ENCODE results near the gene IQGAP2.
"Not testable (repeated sequence)": the region's sequence is repeated elsewhere in the genome, so short reads cannot be mapped to it uniquely, and the experiment has no call there.

The IQGAP2 gene

GRCh38 chr5:76413746-76414145 lies 10.7 kb downstream of the IQGAP2 start:
- DNase-seq (ENCODE audit: low spot score), result no peak

DNA sequence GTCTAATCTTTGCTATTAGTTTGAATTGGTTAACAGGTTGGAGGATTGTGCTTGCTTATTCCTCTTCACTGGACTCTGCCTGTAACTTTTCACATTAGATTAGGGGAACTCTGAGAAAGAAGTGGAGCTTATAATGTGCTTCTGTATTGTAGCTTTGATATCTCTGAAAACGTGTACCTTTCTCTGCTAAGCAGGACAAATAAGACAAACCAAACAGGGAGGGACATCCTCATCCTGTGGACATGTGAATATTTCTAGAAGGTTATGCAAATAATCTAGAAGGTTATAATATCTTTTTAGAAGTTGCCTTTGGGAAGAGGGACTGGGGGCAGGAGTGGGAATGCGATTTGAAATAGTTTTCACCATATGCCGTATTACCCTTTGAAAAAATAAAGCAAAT lies 11.7 kb downstream of the IQGAP2 start:
- DNase-seq (ENCODE audit: low spot score), result no peak

- no peak for DNase-seq (ENCODE audit: low spot score)
Measured at GRCh38 chr5:76415855-76416254, 12.8 kb downstream of the IQGAP2 start.

GRCh38 chr5:76419597-76420298 lies 16.7 kb downstream of the IQGAP2 start:
- DNase-seq (ENCODE audit: low spot score), result no peak

- DNase-seq (ENCODE audit: low spot score), result no peak
Measured at GRCh38 chr5:76422227-76422626, 19.1 kb downstream of the IQGAP2 start.

DNA sequence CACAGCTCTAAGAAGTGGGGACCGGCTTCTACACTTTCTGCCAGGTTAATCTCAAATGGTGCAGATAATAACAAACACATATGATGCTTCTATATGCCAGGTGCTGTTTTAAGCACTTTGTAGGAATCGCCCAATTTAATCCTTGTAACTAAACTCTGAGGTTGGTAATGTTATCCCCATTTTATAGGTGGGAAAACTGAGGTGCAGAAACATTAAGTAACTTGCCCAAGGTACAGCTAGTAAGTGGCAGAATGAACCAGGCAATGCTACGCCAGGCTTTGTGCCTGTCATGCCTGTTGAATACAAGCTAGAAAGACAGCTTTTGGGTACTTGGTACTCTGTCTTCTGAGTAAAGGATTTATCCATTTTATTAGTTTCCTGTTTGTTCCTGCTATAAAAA lies 19.7 kb downstream of the IQGAP2 start:
- DNase-seq (ENCODE audit: low spot score), result no peak

DNA sequence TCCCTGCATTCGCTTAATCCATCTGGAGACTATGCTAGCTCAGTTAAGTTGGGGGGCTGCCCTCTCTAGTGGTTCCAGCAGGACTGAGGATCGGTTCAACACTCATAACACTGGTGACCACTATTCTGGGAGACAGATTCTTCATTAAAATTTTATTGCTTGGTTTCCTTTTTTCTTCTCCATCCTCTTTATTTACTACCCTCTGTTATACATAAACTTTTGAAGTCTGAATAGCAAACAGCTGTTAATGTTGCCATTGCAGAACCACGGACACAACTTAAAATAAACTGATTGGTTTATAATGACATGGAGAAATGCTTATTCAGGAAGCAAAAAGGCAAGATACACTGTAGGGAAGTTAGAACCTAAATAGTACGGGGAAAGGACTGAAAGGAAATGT lies 22.1 kb downstream of the IQGAP2 start:
- DNase-seq (ENCODE audit: low spot score), result no peak

- no peak for DNase-seq (ENCODE audit: low spot score)
Measured at GRCh38 chr5:76425928-76426804, 23.1 kb downstream of the IQGAP2 start.

DNA sequence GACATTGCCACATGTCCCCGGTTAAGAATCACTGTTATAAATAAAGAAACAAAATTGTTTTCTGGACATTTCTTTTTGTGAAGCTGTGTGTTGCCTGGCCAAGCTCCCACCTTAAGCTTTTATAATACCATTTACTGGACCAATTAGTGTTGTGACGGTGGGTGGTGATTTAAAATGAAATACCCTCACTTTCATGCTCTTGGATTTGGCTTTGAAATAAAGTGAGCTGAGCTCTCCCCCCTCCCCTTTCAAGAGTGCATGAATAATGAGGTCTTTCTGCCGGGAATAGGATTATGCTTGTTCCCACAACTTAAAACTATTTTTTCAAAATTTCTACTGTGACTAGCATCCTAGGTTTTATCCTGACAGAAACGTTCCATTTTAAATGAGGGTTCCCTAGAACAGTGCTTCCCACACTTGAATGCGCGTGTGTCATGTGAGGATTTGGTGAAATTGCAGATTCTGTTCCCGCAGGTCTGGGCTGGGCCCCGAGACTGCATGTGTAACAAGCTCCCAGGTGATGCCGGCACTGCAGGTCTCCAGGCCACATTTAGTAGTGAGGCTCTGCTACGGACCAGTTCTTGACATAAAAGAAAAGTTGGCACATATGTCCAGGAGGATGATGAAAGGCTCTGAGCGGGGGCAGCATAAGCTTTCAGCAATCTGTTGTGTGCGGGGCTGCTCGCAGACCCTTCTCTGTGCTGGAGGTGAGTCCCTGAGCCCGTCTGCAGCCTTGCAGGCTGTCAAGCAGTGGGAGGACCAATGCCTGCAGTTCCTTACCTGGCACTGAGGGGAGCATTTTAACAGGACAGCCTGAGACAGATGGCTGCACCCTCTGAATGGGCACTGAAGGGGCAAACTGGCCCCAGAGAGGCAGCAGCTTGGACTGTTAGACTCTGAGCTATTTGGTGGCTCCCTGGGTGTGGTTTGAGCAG lies 24.4 kb downstream of the IQGAP2 start:
- DNase-seq (ENCODE audit: low spot score), result no peak

DNA sequence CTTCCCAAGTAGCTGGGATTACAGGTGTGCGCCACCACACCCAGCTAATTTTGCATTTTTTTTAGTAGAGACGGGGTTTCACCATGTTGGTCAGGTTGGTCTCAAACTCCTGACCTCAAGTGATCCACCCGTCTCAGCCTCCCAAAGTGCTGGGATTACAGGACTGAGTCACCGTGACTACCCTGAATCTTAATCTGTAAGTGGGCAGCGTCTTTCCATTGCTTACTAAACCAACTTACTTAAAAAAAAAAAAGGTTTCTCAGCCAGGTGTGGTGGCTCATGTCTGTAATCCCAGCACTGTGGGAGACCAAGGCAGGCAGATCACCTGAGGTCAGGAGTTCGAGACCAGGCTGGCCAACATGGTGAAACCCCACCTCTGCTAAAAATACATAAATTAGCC lies 25.5 kb downstream of the IQGAP2 start:
- DNase-seq (ENCODE audit: low spot score), result not testable (repeated sequence)

GRCh38 chr5:76433261-76433660 lies 30.2 kb downstream of the IQGAP2 start:
- DNase-seq (ENCODE audit: low spot score), result no peak

DNA sequence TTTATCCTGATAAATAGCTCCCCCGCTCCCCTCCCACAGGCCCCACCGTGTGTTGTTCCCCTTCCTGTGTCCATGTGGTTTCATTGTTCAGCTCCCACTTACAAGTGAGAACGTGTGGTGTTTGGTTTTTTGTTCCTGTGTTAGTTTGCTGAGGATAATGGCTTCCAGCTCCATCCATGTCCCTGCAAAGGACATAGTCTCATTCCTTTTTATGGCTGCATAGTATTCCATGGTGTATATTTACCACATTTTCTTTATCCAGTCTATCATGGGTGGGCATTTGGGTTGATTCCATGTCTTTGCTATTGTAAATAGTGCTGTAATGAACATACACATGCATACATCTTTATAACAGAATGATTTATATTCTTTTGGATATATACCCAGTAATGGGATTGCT lies 34.4 kb downstream of the IQGAP2 start:
- not testable (repeated sequence) for DNase-seq (ENCODE audit: low spot score)

- DNase-seq (ENCODE audit: low spot score), result no peak
Measured at GRCh38 chr5:76438025-76438424, 34.9 kb downstream of the IQGAP2 start.

GRCh38 chr5:76439201-76439600 lies 36.1 kb downstream of the IQGAP2 start:
- no peak for DNase-seq (ENCODE audit: low spot score)

DNA sequence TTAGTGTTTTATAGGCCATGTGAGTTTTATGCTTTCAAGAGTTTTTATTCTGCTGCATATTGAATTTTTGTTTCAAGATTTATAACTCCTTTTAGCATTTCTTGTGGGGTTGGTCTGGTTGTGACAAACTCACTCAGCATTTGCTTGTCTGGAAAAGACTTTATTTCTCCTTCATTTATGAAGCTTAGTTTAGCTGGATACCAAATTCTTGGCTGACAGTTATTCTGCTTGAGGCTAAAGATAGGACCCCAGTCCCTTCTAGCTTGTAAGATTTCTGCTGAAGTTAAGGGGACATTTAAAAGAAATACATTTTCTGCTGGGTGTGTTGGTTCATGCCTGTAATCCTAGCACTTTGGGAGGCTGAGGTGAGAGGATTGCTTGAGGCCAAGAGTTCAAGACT lies 36.8 kb downstream of the IQGAP2 start:
- DNase-seq (ENCODE audit: low spot score), result no peak

GRCh38 chr5:76441101-76441500 lies 38.0 kb downstream of the IQGAP2 start:
- DNase-seq (ENCODE audit: low spot score), result no peak

DNA sequence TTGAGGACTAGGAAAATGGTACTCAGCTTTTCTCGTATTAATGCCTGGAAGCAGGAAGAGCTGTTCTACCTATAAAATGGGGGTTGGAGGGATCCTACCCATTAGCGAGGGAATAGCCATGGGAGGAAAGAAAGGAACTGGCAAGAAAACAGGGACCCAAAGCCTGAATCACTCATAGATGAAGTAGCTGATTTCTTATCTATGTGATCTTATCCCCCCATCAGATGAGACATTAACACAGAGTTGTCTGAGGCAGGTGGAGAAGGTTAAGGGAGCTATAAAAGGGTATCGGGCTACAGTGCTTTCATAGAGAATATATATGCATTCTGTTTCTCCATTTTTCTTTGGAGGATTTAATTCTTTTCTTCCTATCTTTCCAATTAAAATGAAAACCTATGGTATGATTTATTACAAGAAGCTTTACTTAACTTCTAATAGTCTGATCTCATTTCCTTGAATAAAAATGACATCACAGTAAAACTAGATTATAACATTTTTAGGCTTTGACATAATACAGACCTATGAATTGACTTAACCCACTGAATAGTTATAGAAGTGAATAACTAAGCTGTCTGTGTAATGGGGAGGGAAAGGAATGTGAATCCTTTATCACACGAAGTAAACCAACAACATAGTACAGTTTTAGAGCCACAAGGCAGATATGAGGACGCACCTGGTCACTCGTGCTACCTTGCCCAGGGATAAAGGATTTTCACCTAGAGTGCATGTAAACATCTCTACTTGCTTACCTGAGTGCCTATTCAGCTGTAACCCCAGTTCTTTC lies 39.0 kb downstream of the IQGAP2 start:
- DNase-seq (ENCODE audit: low spot score), result no peak

DNA sequence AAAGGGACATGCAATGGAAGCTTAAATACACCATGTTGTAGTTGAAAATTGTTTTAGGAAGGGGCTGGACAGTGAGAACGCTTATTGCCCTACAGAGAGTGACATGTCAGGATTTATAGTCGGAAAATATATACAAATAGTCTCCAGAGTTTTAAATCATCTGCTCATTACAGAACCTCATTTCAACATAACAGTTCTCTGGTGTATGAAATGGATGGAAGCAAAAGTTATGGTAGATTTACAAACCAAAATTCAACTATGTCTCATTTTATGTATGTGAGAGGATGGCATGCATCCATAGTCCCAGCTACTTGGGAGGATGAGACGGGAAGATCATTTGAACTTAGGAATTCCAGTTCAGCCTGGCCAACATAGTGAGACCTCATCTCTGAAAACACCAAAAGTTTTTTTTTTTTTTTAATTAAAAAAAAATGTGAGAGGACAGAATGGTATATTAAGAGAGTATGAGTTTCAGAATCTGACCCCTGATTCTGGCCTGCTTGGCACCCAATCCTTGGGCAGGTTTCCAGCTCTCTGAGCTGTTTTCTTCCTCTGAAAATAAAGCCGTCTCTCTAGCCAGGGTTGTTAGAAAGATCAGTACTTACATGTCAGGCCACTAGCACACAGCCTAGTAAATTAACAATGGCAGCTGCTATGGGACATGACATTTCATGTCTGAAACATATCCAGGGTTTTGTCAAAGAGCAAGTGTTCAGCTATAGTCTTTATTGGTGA lies 40.1 kb downstream of the IQGAP2 start:
- no peak for DNase-seq (ENCODE audit: low spot score)

GRCh38 chr5:76445063-76445462 lies 42.0 kb downstream of the IQGAP2 start:
- no peak for DNase-seq (ENCODE audit: low spot score)

DNA sequence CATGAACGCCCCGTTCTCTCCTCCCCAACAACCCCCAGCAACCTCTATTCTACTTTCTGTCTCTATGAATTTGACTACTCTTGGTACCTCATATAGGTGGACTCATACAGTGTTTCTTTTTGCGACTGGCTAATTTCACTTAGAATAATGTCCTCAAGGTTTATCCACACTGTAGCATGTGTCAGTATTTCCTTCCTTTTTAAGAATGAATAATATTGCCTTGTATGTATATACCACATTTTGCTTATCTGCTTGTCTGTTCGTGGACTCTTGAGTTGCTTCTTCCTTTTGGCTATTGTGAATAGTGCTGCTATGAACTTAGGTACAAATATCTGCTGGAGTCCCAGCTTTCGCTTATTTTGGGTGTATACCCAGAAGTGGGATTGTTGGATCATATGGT lies 42.7 kb downstream of the IQGAP2 start:
- no peak for DNase-seq (ENCODE audit: low spot score)

- DNase-seq (ENCODE audit: low spot score), result no peak
Measured at GRCh38 chr5:76446776-76447175, 43.7 kb downstream of the IQGAP2 start.
